ENCODE measurements around the gene ZNF778.

The ZNF778 gene

GRCh38 chr16:89189358-89190025 lies 28.0 kb upstream of the ZNF778 start:
- H3F3A ChIP-seq (ENCODE audit: insufficient read depth): 0 out of 2 replicates have a peak, but pooled peaks cover 3% of the 10 kb centered on the region
- H3K9ac ChIP-seq (ENCODE audit: low read length): no peak overlapping the region
- H3K4me2 ChIP-seq (ENCODE audit: low read depth, low read length, poor library complexity, severe bottlenecking): no peak overlapping the region
- H3K9me2 ChIP-seq (replicated peaks; ENCODE audit: insufficient read depth, low read length): no peaks in the 10 kb centered on the region
- no peaks in the 10 kb centered on the region for H3K36me3 ChIP-seq (ENCODE audit: low read length)
- no peak overlapping the region for H2AFZ ChIP-seq (ENCODE audit: low read depth, low read length, severe bottlenecking)
- TF ChIP-seq CTCF (IDR thresholded peaks at IDR 0.05; ENCODE audit: insufficient read depth, low read length, poor library complexity, severe bottlenecking) (no peak), EZH2phosphoT487 (conservative IDR thresholded peaks at IDR 0.05; ENCODE audit: low read length) (no peak)
- no peaks in the 10 kb centered on the region for H3K9me3 ChIP-seq (ENCODE audit: insufficient read depth, low read length)
- H4K20me1 ChIP-seq (ENCODE audit: low read depth, low read length): no peaks in the 10 kb centered on the region
- no peaks in the 10 kb centered on the region for H3K27me3 ChIP-seq (ENCODE audit: low read length)
- H3K79me2 ChIP-seq (ENCODE audit: insufficient read depth, low read length): no peaks in the 10 kb centered on the region
- H3K27ac ChIP-seq (ENCODE audit: low read depth, low read length): no peak overlapping the region
- H3K4me3 ChIP-seq (ENCODE audit: insufficient read depth, low read length, poor library complexity, severe bottlenecking): no peak overlapping the region

- Histone ChIP-seq H3K9me2 (replicated peaks; ENCODE audit: insufficient read depth, low read length) (no peaks in the 10 kb centered on the region), H3K36me3 (ENCODE audit: low read length) (no peaks in the 10 kb centered on the region), H4K20me1 (ENCODE audit: low read depth, low read length) (no peaks in the 10 kb centered on the region), H3K4me2 (ENCODE audit: low read depth, low read length, poor library complexity, severe bottlenecking) (no peak overlapping the region), H2AFZ (ENCODE audit: low read depth, low read length, severe bottlenecking) (no peak overlapping the region), H3K9ac (ENCODE audit: low read length) (no peak overlapping the region), H3K4me3 (ENCODE audit: insufficient read depth, low read length, poor library complexity, severe bottlenecking) (no peak overlapping the region), H3K27ac (ENCODE audit: low read depth, low read length) (no peak overlapping the region), H3K9me3 (ENCODE audit: insufficient read depth, low read length) (no peaks in the 10 kb centered on the region), H3K27me3 (ENCODE audit: low read length) (no peaks in the 10 kb centered on the region), H3F3A (ENCODE audit: insufficient read depth) (0 out of 2 replicates have a peak, but pooled peaks cover 3% of the 10 kb centered on the region), H3K79me2 (ENCODE audit: insufficient read depth, low read length) (no peaks in the 10 kb centered on the region)
- TF ChIP-seq EZH2phosphoT487 (conservative IDR thresholded peaks at IDR 0.05; ENCODE audit: low read length): no peak
- no peak for TF ChIP-seq CTCF (IDR thresholded peaks at IDR 0.05; ENCODE audit: insufficient read depth, low read length, poor library complexity, severe bottlenecking)
Measured at GRCh38 chr16:89190150-89190958, 27.1 kb upstream of the ZNF778 start.

- H3K9ac ChIP-seq (ENCODE audit: low read length): no peak overlapping the region
- H3F3A ChIP-seq (ENCODE audit: insufficient read depth): 0 out of 2 replicates have a peak, but pooled peaks cover 3% of the 10 kb centered on the region
- H3K79me2 ChIP-seq (ENCODE audit: insufficient read depth, low read length): no peaks in the 10 kb centered on the region
- no peaks in the 10 kb centered on the region for H3K36me3 ChIP-seq (ENCODE audit: low read length)
- H4K20me1 ChIP-seq (ENCODE audit: low read depth, low read length): no peaks in the 10 kb centered on the region
- no peaks in the 10 kb centered on the region for H3K27me3 ChIP-seq (ENCODE audit: low read length)
- H3K9me2 ChIP-seq (replicated peaks; ENCODE audit: insufficient read depth, low read length): no peaks in the 10 kb centered on the region
- no peak overlapping the region for H3K4me2 ChIP-seq (ENCODE audit: low read depth, low read length, poor library complexity, severe bottlenecking)
- H2AFZ ChIP-seq (ENCODE audit: low read depth, low read length, severe bottlenecking): no peak overlapping the region
- H3K9me3 ChIP-seq (ENCODE audit: insufficient read depth, low read length): no peaks in the 10 kb centered on the region
- H3K4me3 ChIP-seq (ENCODE audit: insufficient read depth, low read length, poor library complexity, severe bottlenecking): no peak overlapping the region
- no peak overlapping the region for H3K27ac ChIP-seq (ENCODE audit: low read depth, low read length)
- no peak for TF ChIP-seq CTCF (IDR thresholded peaks at IDR 0.05; ENCODE audit: insufficient read depth, low read length, poor library complexity, severe bottlenecking)
- no peak for TF ChIP-seq EZH2phosphoT487 (conservative IDR thresholded peaks at IDR 0.05; ENCODE audit: low read length)
Measured at GRCh38 chr16:89191033-89191900, 26.2 kb upstream of the ZNF778 start.
